Activated CD4-positive, CD25-positive, alpha-beta regulatory T cell treated with anti-CD3 and anti-CD28 coated beads, Interleukin-2, amount 50 U/mL, for 16 hours (primary cell): ENCODE data around the gene DENND6A.

ENCODE experiments used
- DNase-seq: peaks from one replicate; pipeline ENCODE4 v3.0.0-alpha.2; 2020; ENCODE audit warnings: low read depth, low spot score

Gene DENND6A

GRCh38 chr3:57575966-57576626 is 116.8 kb downstream of the DENND6A start:
- no peak for DNase-seq
